GM18909 (cell line): Measurements from ENCODE around the gene FAM120B.

Experiments
- ATAC-seq: cut with Tn5 transposase; IDR thresholded peaks from one replicate; pipeline ENCODE4 v1.9.1; 2021; ENCODE audit warnings: mild to moderate bottlenecking; ENCODE audit not compliant: unreplicated experiment, poor library complexity

Gene FAM120B

DNA sequence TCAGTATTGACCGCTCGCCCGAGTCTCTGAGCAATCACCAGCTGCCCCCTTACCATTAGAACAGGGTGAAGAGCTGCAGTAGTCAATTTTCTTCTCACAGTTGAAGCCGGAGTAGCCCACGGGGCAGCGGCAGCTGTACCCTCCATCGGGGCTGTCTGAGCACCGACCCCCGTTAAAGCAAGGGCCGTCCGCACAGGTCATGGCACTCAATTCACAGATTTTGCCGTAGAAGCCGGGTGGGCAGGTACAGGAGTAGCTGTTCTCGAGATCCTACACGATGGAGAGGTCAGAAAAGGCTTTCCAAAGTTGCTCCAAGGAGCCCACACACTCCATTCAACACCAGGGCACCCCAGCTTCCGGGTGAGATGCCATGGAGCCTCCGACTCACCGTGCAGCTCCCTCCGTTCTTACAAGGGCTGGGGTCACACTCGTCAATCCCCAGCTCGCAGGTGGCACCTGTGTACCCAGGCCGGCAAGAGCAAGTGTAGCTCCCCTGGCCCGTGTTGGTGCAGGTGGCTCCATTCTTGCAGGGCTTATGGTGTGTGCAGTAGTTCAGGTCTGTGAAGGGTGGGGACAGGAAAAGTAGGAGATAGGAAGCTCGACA is 21.6 kb upstream of the FAM120B start:
- ATAC-seq, result no peak

DNA sequence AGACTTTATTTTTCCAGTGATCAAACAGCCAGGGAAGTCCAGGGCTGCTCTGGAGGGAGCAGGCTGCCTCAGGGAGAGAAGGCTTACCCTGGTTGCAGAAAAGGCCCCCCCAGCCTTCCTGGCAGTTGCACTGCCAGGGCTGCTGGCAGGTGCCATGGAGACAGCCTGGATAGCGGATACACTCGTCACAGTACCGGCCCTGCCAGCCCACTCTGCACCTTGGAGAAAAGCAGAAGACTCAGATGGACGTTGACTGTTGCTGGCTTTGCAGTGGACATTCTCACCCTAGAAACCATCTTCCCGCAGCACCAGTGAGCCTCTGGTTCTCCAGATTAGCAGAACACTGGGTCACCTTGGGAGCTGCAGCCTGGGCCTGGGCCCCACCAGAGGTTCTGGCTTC is 21.1 kb upstream of the FAM120B start:
- no peak for ATAC-seq

DNA sequence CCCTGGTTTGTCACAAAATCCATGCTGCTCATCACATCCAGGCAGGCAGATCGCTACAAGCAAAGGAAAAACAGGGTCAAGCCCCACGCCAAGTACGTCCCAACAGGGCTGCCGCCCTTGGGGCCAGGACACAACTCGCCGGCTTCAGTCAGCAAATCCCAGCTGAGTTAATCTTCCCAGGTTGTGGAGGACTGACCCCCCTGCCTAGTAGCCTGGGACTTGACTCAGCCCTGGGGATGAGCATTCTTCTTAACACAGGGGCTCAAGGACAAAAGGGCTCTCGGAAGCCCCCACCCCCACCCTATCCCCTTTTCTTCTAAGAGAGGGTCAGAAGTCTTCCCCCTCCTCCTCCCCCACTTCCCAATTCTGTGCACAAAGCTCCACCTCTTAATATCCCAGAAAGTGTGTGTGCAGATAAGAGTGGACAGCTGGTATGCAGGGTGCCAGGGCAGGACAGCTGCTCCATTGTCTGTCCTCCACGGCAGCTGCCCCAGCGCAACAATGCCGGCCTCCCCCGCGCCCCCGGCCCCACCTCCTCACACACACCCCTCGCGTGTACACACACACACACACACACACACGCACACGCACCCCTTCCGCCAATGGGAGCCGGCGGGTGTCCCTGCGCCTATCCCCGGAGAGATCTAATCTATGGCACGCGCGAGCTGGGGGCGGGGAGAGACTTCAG is 20.2 kb upstream of the FAM120B start:
- no peak for ATAC-seq

DNA sequence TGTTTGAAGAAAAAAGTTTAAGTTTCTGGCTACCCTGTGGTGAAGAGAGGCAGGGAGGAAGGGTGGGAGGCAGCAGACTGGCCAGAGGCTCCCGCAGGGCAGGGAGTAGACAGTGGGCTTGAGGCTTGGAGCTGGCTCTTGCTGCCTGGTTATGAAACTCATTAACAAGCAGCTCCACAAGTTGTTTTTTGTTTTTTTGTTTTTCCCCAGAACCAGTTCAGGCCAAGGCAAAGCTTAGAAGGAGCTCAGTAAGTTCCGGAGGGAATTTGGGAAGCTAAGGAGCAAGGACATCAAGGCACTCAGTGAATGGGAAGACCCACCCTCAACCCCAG is 19.7 kb upstream of the FAM120B start:
- no peak for ATAC-seq

DNA sequence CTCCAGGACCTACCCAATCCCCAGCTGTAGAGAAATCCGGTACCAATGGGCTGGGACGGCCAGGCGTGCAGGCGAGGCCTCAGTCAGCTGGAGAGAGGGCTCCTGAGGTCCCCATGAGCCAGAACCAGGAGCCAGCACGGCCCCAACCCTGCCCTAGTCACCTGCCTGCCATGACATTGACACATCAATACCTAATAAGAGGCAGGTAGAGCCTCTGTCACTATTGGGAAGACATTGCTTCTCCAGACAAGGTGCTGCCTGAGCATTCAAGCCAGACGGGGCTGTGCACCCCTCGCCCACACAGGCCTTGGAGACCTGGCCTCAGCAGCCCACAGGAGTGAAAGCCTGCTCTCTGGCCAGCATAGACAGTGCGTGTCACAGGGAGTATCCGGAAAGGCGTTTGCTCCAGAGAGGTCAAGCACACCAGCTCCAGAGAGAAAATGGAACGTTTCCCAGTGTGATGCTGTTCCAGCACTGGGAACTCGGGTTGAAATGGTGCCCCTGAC is 19.1 kb upstream of the FAM120B start:
- no peak for ATAC-seq

DNA sequence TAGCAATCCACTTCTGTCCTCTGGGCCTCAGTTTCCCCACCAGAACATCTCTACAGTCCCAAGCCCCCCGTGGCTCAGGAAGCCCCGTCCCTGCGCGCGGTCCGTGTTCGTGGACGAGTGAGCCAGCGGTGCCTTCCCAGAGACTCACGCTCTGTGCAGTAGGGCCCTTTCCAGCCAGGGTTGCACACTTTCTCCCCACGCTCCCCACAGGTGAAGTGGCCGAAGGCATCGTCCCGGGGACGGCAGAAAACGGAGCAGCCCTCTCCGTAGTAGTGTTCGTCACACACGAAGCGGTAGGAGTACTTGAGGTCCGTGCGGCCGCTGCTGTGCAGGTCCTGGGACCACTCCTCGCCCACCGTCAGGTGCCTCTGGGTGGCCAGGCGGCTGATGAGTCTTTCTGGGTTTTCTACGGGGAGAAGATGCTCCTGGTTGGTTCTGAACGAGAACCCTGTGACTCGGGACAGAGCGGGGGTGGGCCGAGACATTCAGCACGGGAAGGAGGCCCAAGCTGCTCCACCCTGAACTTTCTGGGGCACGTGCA is 18.4 kb upstream of the FAM120B start:
- ATAC-seq, result no peak

DNA sequence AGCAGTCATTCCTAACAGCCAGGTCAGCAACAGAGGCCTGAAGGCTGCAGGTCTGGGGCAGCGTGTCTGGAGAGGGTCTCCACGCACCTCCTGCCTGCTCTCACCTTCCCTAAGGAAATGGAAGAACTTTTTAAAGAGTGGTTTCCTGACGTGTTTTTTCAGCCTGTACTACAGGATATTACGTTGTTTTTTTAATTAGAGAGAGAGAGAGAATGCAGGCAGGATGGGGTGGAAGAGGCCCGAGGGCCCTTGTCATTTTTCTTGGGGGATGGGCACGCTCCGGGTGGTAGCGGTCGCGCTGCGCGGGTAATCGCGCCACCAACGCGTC is 17.7 kb upstream of the FAM120B start:
- ATAC-seq, result no peak

DNA sequence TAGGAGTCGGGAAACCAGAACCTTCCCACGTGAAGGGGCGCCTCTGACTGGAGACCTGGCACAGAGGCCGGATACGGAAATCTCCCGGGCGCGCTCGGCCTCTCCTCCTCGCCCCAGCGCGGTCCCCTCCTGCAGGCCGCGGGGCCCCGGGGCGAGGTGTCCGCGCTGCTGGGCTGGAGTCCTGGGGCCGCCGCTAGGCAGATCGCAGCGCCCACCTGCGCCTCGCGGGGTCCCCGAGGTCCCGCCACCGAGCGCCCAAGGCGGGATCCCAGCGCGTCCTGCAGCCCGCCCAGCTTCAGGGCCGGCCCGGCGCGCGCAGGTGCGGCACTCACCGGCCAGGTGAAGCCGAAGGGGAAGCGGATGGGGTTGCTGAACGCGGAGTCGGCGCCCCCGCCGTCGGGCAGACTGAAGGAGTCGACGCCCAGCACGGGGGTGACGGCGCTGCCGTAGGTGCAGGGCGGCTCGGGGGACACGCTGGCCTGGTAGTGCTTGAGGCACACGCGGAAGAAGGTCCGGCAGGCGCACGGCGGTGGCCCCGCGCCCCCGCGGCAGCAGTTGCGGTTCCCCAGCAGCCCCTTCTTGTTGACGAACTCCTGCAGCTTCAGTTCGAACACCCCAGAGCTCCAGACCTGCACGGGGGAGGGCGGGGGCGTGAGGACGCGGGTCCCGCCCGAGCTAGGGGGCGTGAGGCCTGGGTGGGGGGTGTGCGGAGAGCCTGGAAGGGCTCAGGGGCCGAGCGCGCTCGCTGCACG is 17.2 kb upstream of the FAM120B start:
- ATAC-seq, result no peak

DNA sequence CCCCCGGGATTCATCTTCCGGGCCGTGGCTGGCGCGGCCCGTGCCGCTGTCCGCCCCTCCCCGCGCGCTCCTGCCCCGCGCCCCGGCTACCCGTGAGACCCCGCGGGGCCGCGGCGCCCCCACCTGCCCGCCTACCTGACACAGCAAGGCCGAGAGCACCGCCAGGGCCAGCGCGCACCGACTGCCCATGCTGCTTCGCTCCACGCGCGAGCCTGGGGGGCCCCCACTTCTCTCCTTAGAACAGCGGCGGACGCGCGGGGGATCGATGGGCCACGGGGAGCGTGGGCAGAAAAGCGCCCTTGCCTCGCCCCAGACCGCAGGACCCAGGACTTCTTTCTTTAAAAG is 16.6 kb upstream of the FAM120B start:
- ATAC-seq, result no peak

DNA sequence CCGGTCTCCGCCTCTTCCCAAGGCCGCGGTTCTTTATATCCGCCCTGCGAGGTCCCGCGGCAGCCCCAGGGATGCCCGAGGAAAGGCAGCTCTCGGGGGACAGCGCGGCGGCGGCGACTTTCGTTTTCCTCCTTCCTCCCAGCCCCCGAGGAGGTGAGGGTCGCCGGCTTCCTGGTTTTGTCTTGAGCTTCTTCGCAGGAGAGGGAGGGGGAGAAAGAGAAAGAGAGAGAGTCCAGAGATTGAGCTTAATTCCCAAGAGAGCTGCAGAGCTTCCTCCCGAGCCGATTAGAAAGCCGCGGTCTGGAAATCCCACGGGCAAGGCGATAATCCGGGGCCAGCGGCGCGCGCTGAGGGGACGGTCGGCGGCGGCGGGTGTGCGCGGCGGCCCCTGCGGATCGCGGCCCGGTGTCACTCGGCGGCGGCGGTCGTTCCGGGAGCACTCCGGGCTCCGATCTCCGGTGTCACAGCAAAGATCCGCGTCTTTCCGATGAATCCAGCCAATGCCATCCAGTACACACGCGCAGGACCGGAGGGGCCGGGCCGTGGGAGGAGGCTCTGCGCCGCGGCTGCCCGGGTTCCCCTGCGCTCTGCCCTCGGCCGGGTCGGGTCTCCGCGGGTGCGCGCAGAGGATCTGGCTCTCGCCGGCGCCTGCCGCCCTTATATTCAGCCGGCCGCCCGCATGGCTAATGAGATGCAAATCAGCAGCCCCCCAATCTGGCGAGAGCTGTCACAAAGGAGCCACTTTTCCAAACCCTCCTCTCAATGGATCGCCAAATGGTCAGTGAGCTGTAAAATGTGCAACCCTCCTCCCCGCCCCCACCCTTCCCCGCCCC is 16.0 kb upstream of the FAM120B start, which contains the start of gene DLL1:
TSS of gene DLL1 (minus strand) at position 783 of the 833 bp plus-strand sequence. CDS start 939 bp downstream, outside the sequence.
- no peak for ATAC-seq

DNA sequence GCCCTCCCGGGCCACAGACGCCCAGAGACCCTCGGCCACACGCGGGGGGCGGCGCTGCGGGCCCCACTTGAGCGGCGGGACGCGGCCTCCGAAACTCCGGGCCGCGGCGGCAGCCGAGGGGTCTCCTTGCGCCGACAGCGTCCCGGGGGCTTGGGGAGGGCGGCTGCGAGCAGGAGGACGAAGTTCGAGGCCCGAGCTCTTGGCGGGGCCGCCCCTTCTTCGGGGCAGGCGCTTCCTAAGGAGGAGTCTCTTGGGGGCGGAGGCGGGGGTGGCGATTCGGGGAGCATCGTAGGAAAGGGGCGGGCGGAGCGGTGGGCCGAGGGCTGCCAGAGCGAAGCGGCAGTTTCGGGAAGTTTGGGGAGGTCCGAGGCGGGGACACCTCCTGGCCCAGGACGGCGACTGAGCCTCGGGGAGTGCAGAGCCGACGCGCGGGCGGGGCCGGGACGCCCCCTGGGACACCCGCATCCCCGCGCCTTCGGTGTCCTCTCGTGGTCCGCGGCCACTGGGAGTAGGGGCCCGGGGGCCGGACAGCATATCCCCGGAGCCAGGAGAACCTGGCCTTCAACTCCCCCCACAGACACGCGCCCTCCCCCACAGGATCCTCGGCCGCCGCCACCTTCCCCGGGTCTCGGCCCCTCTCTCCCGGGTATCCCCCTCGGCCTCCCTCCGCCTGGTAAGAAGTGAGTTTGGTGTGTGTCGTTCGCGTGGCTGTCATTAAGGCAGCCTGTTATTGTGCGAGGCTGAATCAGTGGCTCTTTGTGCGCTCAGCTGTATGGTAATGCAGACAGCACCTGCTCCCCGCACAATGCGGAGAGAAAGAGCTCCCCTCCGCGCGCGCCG is 15.1 kb upstream of the FAM120B start:
- ATAC-seq, result peak; percentile 46

DNA sequence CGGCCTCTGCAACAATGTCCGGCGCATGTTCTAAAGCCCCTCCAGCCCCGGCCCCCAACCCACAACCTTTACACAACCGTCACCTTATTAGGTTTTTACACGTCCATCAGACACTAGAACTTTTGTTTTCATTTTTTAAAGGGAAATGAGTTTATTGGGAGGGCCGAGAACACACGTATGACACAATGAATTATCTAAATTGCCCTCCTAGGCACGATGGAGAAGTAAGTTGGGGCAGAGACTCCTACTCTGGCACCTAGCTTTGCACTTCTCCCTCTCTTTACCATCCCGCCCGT is 14.5 kb upstream of the FAM120B start:
- no peak for ATAC-seq

DNA sequence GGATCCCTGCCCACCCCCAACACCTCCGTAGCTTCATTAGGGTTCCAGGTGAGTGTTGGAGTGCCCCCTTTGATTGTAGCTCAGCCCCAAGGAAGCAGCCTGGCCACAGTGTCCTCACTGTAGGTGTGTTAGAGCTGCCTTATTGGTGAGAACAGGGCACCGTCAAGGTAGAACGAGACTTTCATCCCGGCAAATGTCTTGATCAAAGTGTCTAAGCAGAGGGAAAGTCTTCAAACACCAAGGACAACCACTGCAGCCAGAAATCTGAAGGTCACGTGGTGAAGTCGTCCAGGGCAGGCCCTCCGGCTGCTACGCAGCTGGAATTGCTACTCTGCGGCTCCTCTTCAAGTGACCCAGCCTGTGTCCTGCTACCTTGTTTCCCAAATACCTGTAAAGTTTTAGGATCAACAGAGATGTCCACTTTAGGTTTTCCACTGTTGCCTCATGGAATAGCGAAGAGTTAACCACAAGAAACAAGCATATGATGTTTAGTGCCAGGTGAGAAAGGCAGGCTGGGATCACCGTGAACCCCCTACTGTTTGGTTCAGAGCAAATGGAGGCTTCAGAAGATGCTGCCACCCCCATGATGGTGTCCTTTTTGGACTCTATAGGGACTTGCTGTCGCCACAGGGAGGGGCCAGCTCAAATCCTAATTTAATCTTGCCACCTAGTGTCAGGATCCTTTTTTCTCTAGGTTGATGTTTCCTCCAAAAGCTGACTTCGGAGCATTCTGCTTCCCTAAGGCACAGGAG is 14.0 kb upstream of the FAM120B start:
- ATAC-seq, result no peak

DNA sequence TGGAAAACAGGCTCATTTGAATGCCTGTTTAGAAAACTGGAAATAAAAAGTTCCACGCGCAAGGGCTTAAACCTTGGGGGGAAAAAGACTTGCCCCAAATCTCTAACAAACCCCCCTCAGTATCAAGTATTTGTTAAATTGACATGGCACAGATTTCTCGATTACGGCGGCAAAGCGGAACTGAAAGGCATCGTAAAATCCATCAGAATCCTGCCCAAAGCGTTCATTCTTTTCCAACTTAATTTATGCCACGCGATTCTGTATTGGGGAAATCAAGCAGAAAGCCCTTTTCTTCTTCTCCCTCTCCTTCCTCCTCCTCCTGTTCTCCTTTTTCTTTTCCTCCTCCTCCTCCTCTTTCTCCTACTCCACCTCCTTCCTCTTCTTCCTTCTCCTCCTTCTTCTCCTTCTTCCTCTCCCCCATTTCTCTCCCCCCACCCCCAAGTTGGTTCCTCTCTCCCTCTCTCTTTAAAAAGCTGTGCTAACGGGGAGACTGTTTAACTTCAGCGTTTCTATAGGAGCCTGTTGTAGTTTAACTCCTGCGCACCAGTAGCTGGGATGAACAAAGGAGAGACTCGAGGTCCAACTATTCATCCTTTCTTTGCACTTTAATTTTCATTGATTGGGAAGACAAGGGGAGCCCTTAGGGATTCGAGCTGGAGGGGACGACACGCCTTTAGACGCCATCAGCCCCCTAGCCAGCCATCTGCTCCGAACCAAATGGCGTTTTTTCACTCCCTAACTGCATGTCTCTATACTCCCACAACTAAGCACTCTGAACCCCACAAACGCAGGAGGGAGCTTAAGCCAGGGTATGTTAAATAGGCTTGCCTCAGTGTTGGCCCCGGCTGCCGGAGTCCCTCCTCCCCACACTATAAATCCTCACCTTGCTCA is 13.0 kb upstream of the FAM120B start:
- ATAC-seq, result no peak

DNA sequence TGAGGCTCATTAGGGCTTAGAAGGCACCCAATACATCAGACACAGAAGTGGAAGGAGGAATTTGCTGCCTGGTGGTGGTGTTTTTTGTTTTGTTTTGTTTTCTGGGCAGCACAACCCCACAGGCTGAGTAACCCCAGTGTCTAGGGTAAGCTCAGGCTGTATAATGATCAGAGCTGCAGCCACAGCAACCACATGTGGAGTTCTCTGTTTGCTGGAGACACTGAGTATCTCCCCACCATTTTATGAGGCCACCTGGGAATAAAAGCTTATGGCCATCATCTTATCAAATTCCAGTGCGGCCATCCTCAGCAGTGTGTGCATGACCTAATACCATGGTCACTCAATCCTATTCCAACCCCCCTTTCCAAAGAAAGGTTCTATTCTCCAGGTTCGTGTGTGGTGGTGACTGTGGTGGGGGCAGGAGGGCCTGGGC is 12.2 kb upstream of the FAM120B start:
- ATAC-seq, result no peak

DNA sequence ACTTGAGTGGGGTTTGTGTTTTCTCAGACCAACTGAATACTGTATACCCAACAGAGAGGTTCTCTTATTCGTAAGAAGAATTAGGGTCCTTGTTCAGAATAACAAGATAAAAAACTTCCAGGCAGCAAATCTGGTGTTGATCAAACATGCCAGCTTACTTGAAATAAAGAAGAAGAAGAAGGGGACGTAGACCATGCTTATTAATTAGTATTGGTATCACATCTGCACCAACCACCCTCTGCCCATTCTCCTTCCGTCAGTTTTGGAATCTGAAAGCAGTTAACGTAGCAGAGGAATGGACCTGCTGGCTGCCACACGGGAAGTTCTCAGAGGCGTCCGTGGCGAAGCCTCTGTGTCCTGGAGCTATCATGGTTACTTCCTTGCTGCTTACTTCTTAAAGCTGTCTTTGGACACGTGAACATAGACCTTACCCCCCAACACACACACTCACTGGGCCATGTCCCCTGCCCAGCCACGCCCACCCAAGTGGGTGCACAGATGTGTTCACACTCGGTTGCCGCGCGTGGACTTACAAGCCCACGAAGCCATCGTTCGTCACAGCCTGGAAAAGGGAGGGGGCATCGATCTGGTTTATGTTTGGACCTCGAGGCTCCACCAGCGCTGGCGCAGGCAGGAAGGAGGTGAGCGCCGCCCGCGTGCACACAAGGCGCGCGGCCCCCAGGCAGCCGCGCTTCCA is 11.6 kb upstream of the FAM120B start:
- no peak for ATAC-seq
